SK-N-SH treated with all-trans-retinoic acid at 6 μM for 48 hours (cell line): ENCODE results near the gene MS4A7.

ENCODE experiments used
- ARNTL ChIP-seq: fragments of 450-650 bp; formaldehyde crosslinking; IDR thresholded peaks from 2 replicates; pipeline ENCODE4 v1.5.0; 2020; ENCODE audit warnings: low read depth, mild to moderate bottlenecking, moderate library complexity, borderline replicate concordance
- BACH2 ChIP-seq: fragments of 250-450 bp; sonication (Bioruptor Pico); IDR thresholded peaks from 2 replicates; pipeline ENCODE4 v1.9.0; 2021; ENCODE audit warnings: mild to moderate bottlenecking, borderline replicate concordance
- CREB5 ChIP-seq: fragments of 250-450 bp; sonication (Bioruptor Pico); IDR thresholded peaks from 2 replicates; pipeline ENCODE4 v1.5.1; 2020; ENCODE audit warnings: low read depth, mild to moderate bottlenecking, moderate library complexity
- PATZ1 ChIP-seq: fragments of 250-450 bp; sonication (Bioruptor Pico); IDR thresholded peaks from 2 replicates; pipeline ENCODE4 v1.8.0; 2020; ENCODE audit warnings: mild to moderate bottlenecking, moderate library complexity, borderline replicate concordance
- POU6F1 ChIP-seq: fragments of 250-450 bp; sonication (Bioruptor Pico); IDR thresholded peaks from 2 replicates; pipeline ENCODE4 v1.8.0; 2021; ENCODE audit warnings: low read depth, mild to moderate bottlenecking, moderate library complexity, borderline replicate concordance
- PPARA ChIP-seq: fragments of 250-450 bp; sonication (Bioruptor Pico); IDR thresholded peaks from 2 replicates; pipeline ENCODE4 v1.5.0; 2020; ENCODE audit warnings: mild to moderate bottlenecking, borderline replicate concordance
- TCF4 ChIP-seq: fragments of 250-450 bp; sonication (Bioruptor Pico); IDR thresholded peaks from 2 replicates; pipeline ENCODE4 v1.8.0; 2021; ENCODE audit warnings: mild to moderate bottlenecking, moderate library complexity, borderline replicate concordance
- ZFP30 ChIP-seq: fragments of 450-650 bp; formaldehyde crosslinking; IDR thresholded peaks from 2 replicates; pipeline ENCODE4 v1.5.0; 2022; ENCODE audit warnings: mild to moderate bottlenecking, moderate library complexity
- ZNF565 ChIP-seq: fragments of 450-650 bp; formaldehyde crosslinking; conservative IDR thresholded peaks from 2 replicates; pipeline ENCODE4 v1.5.0; 2020; ENCODE audit warnings: low read depth, mild to moderate bottlenecking, moderate library complexity
- ZNF70 ChIP-seq: fragments of 450-650 bp; formaldehyde crosslinking; IDR thresholded peaks from 2 replicates; pipeline ENCODE4 v1.5.0; 2020; ENCODE audit warnings: mild to moderate bottlenecking, moderate library complexity
- TF ChIP-seq, protein P1 (sequence below): fragments of 250-450 bp; sonication (Bioruptor Pico); IDR thresholded peaks from 2 replicates; pipeline ENCODE4 v1.5.0; 2020; ENCODE audit warnings: mild to moderate bottlenecking, moderate library complexity

- TF ChIP-seq, protein P1, sequence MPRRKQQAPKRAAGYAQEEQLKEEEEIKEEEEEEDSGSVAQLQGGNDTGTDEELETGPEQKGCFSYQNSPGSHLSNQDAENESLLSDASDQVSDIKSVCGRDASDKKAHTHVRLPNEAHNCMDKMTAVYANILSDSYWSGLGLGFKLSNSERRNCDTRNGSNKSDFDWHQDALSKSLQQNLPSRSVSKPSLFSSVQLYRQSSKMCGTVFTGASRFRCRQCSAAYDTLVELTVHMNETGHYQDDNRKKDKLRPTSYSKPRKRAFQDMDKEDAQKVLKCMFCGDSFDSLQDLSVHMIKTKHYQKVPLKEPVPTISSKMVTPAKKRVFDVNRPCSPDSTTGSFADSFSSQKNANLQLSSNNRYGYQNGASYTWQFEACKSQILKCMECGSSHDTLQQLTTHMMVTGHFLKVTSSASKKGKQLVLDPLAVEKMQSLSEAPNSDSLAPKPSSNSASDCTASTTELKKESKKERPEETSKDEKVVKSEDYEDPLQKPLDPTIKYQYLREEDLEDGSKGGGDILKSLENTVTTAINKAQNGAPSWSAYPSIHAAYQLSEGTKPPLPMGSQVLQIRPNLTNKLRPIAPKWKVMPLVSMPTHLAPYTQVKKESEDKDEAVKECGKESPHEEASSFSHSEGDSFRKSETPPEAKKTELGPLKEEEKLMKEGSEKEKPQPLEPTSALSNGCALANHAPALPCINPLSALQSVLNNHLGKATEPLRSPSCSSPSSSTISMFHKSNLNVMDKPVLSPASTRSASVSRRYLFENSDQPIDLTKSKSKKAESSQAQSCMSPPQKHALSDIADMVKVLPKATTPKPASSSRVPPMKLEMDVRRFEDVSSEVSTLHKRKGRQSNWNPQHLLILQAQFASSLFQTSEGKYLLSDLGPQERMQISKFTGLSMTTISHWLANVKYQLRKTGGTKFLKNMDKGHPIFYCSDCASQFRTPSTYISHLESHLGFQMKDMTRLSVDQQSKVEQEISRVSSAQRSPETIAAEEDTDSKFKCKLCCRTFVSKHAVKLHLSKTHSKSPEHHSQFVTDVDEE (CRISPR knock-in tag) = no peak
- no peak for TF ChIP-seq ZFP30 (CRISPR knock-in tag)
- TF ChIP-seq BACH2 (CRISPR knock-in tag) = no peak
- TF ChIP-seq TCF4 (CRISPR knock-in tag) = no peak
- no peak for TF ChIP-seq ZNF565 (CRISPR knock-in tag)
- TF ChIP-seq ZNF70 = no peak
- no peak for TF ChIP-seq POU6F1
- no peak for TF ChIP-seq PATZ1 (CRISPR knock-in tag)
- TF ChIP-seq PPARA (CRISPR knock-in tag) = no peak
- no peak for TF ChIP-seq ARNTL (CRISPR knock-in tag)
- TF ChIP-seq CREB5 (CRISPR knock-in tag) = no peak
Observed at GRCh38 chr11:60343094-60343704, 35.1 kb upstream of the MS4A7 start.
